Smooth muscle cell of the brain vasculature (primary cell): ENCODE measurements around the gene TOMM6.
A peak's percentile ranks its signal among the peaks of the same experiment; 100 is the strongest.
"Not testable (repeated sequence)": the region's sequence is repeated elsewhere in the genome, so short reads cannot be mapped to it uniquely, and the experiment has no call there.

Experiments used
- DNase-seq: peaks from one replicate; pipeline ENCODE4 v3.0.0-alpha.2; 2012; ENCODE audit warnings: low read depth, low spot score

TOMM6 gene

GRCh38 chr6:41763470-41763869 lies 24.0 kb upstream of the TOMM6 start:
- DNase-seq: no peak

- not testable (repeated sequence) for DNase-seq
These were observed 21.3 kb upstream of the TOMM6 start for GRCh38 chr6:41766043-41766664.

- no peak for DNase-seq
These were observed 20.2 kb upstream of the TOMM6 start for GRCh38 chr6:41767112-41767833.

- no peak for DNase-seq
These were observed 18.8 kb upstream of the TOMM6 start for GRCh38 chr6:41768545-41769308.

- DNase-seq: no peak
These were observed 18.1 kb upstream of the TOMM6 start for GRCh38 chr6:41769376-41769775.

- DNase-seq: no peak
These were observed 17.0 kb upstream of the TOMM6 start for GRCh38 chr6:41770381-41771057.

- DNase-seq: no peak
These were observed 16.2 kb upstream of the TOMM6 start for GRCh38 chr6:41771058-41771983.

- no peak for DNase-seq
These were observed 12.7 kb upstream of the TOMM6 start for GRCh38 chr6:41774841-41775240.

- no peak for DNase-seq
These were observed 12.1 kb upstream of the TOMM6 start for GRCh38 chr6:41775293-41775882.

- DNase-seq: no peak
These were observed 9.8 kb upstream of the TOMM6 start for GRCh38 chr6:41777551-41778285.

- DNase-seq: no peak
These were observed 8.6 kb upstream of the TOMM6 start for GRCh38 chr6:41778895-41779294.

GRCh38 chr6:41779336-41779735 lies 8.2 kb upstream of the TOMM6 start:
- DNase-seq: no peak

- peak; percentile 87 for DNase-seq
These were observed 7.5 kb upstream of the TOMM6 start, which contains the start of gene FRS3 for GRCh38 chr6:41779788-41780550. FRS3 (minus strand) TSS chr6:41779900; CDS start chr6:41776987, 2,913 bp downstream.

- no peak for DNase-seq
These were observed 6.7 kb upstream of the TOMM6 start, which contains the start of gene PRICKLE4 for GRCh38 chr6:41780551-41781365. PRICKLE4 (plus strand) TSS chr6:41780782; CDS start chr6:41783474, 2,692 bp downstream.

- no peak for DNase-seq
These were observed 6.1 kb upstream of the TOMM6 start for GRCh38 chr6:41781366-41781730.

- no peak for DNase-seq
These were observed 4.3 kb upstream of the TOMM6 start for GRCh38 chr6:41783106-41783780.

GRCh38 chr6:41784581-41785171 lies 2.8 kb upstream of the TOMM6 start:
- DNase-seq: no peak
